GM21825 (cell line): Measurements from ENCODE around the gene ZSWIM3.

Experiments
- ATAC-seq: cut with Tn5 transposase; IDR thresholded peaks from one replicate; pipeline ENCODE4 v1.9.1; 2021; ENCODE audit warnings: mild to moderate bottlenecking, moderate library complexity; ENCODE audit not compliant: unreplicated experiment

The ZSWIM3 gene

DNA sequence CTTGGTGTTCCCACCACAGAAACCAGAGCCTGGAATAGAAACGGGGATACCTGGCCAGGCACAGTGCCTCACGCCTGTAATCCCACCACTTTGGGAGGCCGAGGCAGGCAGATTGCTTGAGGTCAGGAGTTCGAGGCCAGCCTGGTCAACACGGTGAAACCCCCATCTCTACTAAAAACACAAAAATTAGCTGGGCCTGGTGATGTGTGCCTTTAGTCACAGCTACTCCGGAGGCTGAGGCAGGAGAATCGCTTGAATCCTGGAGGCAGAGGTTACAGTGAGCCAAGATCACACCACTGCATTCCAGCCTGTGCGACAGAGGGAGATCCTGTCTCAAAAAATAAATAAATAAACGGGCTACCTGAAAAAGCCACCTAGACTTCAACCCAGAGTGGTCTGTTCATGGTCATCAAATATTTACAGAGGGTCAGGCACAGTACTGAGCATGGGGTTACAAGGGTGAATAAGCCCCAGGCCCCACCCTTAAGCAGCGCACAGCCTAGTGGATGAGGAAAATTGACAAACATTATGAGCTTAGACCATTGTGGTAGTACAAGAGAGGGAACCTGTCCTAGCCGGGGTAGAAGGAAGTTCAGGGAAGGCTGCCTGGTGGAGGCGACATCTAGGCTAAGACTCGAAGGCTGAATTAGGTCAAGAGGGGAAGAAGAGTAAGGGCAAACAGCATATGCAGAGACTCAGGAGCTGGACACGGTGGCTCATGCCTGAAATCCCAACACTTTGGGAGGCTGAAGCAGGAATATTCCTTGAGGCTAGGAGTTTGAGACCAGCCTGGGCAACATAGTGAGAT is 69.9 kb downstream of the ZSWIM3 start:
- no peak for ATAC-seq
